Dedifferentiated amniotic fluid mesenchymal stem cell (primary cell): ENCODE data around the gene ATP8B2.

Source experiments
- DNase-seq: peaks from one replicate; pipeline ENCODE4 v3.0.0-alpha.2; 2016; ENCODE audit errors: extremely low spot score

ATP8B2 gene

DNA sequence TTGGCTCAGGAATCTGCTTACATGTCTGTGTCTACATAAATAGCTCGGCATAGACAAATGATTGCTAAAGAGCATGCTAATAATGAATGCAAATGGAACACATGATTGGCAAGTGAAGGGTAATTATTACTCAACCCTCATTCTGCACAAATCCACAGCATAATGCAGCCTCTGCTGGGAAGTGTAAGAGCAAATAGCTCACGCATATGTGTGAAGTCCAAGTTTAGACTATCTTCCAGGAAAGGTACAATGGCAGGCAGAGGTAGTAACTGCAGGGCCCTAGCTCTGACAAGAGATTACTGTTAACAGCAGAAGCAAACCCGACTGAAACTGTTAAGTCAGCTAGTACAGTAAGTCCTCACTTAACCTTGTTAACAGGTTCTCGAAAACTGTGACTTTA, 72.8 kb downstream of the ATP8B2 start:
- no peak for DNase-seq

DNA sequence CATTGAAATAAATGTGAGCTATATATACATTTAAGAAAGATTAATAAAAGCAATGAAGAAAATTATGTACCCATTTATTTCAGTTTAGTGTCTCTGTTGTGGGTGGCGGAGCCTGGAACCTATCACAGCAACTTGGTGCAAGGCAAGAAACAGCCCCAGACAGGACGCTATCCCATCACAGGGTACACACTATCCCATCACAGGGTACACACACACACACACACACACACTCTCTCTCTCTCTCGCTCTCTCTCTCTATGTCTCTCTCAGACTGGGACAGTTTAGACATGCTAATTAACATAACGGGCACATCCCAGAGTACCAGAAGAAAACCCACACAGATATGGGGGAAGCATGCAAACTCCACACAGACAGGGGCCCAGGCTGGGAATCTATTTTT, 73.4 kb downstream of the ATP8B2 start:
- no peak for DNase-seq

DNA sequence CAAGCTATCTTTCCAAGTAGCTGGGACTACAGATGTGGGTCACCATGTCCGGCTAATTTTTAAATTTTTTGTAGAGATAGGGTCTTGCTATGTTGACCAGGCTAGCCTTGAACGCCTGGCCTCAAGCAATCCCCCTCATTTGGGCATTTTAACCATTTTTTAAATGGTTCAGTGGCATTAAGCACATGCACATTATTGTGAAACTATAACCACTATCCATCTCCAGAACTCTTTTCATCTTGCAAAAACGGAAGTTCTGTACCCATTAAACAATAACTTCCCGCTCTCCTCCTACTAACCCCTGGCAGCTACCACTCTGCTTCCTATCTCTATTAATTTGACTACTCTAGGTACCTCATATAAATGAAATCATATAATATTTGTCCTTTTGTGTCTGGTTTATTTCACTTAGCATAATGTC, 75.1 kb downstream of the ATP8B2 start:
- DNase-seq, result no peak
